ENCODE measurements around the gene CFAP46.

GRCh38 chr10:132972986-132973902, 30.9 kb upstream of the CFAP46 start:
- TF ChIP-seq CTCF (IDR thresholded peaks at IDR 0.05; ENCODE audit: poor library complexity, severe bottlenecking) (no peak), EZH2 (IDR thresholded peaks at IDR 0.05; ENCODE audit: borderline replicate concordance, insufficient read depth, low read length, poor library complexity, severe bottlenecking) (no peak), RAD21 (conservative IDR thresholded peaks at IDR 0.05) (no peak), POLR2AphosphoS5 (IDR thresholded peaks at IDR 0.05) (no peak), REST (IDR thresholded peaks at IDR 0.05; ENCODE audit: borderline replicate concordance) (no peak), SMC3 (conservative IDR thresholded peaks at IDR 0.05; ENCODE audit: poor library complexity) (no peak), MXI1 (conservative IDR thresholded peaks at IDR 0.05; ENCODE audit: poor library complexity, severe bottlenecking) (no peak), EP300 (conservative IDR thresholded peaks at IDR 0.05; ENCODE audit: poor library complexity, severe bottlenecking) (no peak)

All from neural cell (in vitro differentiated cells).